ENCODE results near the gene SPTBN1.
A peak's percentile ranks its signal among the peaks of the same experiment; 100 is the strongest.

The SPTBN1 gene

DNA sequence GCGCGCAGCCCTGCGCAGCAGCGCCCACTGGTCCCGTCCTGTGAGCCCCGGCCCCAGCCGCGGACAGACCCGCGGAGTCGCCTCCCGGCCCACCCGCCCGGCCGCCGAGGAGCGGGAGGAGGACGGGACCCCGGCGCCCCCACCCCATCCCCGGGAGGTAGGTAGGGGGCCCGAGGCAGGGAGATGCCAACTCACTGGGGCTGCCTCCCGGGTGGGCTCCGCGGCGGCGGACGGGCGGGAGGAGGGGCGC lies 160 bp downstream of the SPTBN1 start:
- H3K27me3 ChIP-seq (ENCODE audit: control insufficient read depth, insufficient read depth, low read length) = no peaks in the 10 kb centered on the region
- no peaks in the 10 kb centered on the region for H3K36me3 ChIP-seq (ENCODE audit: control insufficient read depth, insufficient read depth, low read length)
- no peak overlapping the region for H3K9ac ChIP-seq (ENCODE audit: low read length)
- no peaks in the 10 kb centered on the region for H3K9me3 ChIP-seq (ENCODE audit: control insufficient read depth, insufficient read depth, low read depth, low read length)
- H3K27ac ChIP-seq (ENCODE audit: low read depth, low read length) = no peak overlapping the region
- peak overlapping the region; percentile 95 for H3K4me3 ChIP-seq (ENCODE audit: low read depth, low read length)
- peaks cover 10% of the 10 kb centered on the region for H3K4me1 ChIP-seq (ENCODE audit: control insufficient read depth, insufficient read depth, low read length)

DNA sequence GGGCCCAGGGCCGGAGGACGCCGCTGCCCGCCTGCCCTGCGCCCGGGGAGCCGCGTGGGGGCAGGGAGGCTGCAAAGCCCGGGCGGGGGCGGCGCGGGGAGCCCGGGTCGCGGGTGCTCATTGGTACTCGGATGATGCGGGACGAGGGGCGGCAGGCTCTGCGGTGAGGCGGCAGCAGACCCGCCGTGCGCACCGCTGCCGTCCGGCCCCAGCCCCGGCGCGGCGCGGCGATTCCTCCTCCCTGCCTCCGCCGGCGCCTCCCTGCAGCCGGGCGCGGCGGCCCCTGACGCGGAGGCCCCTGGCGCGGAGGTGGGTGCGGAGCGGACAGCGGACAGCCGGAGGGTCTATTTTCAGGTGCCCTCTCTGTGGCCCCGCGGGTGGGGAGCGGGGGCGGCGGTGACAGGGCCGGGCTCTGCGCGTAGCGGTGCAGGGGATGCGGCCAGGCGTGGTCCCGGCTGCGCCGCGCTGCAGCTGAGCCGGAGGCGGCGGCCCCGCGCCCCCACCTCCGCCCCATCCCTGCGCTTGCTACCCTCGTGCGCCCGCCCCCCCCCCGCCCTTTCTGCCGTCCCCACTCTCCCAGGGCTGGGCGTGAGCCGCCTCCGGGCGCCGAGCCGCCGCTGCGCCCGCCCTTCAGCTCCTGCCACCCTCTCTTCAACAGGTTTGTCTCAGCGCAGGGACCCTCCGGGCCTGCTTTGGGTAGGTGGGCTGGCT lies 640 bp downstream of the SPTBN1 start:
- Histone ChIP-seq H3K9ac (ENCODE audit: low read length) (peak overlapping the region; percentile 64), H3K4me3 (ENCODE audit: low read depth, low read length) (peak overlapping the region; percentile 95), H3K36me3 (ENCODE audit: control insufficient read depth, insufficient read depth, low read length) (no peaks in the 10 kb centered on the region)

DNA sequence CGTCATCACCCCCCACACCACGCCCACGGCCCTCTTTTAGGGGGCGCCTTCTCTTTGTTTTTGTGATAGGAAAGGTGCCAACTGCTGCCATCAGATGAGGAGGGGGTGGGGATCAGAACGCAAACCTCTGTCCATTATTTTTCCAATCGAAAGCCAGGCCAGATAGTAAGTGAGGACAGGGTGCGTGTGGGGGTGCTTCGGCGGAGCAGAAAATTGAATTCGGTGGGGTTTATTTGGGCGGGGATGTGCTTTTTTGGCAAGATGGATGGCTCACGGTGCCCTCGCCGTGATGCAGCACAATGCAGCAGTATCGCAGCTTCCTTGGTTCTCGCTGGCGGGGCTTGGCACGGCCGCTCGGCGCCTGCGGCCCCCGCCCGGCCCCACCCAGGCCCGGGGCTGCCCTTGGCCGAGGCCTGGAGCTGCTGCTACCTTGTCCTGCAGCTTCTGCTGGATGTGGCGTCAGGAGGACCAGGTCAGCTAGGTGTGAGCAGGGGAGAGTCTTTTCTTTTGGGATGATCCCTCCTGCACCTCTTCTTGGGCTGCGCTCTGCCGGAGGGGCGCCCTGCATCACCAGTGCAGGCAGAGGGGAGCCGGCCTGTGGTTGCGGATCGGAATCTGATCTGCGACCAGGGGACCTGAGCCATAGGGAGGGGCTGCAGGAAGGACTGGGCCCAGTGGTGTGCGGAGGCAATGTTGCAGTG lies 1.3 kb downstream of the SPTBN1 start:
- Histone ChIP-seq H3K4me1 (ENCODE audit: control insufficient read depth, insufficient read depth, low read length) (peaks cover 10% of the 10 kb centered on the region), H3K4me3 (ENCODE audit: low read depth, low read length) (peak overlapping the region; percentile 95), H3K27ac (ENCODE audit: low read depth, low read length) (no peak overlapping the region; the same call in 1 of the 2 replicates), H3K9me3 (ENCODE audit: control insufficient read depth, insufficient read depth, low read depth, low read length) (no peaks in the 10 kb centered on the region), H3K9ac (ENCODE audit: low read length) (peak overlapping the region; percentile 64), H3K27me3 (ENCODE audit: control insufficient read depth, insufficient read depth, low read length) (no peaks in the 10 kb centered on the region), H3K36me3 (ENCODE audit: control insufficient read depth, insufficient read depth, low read length) (no peaks in the 10 kb centered on the region)

More for the DNA sequence above, 640 bp downstream of the SPTBN1 start:
- H3K9me3 ChIP-seq (ENCODE audit: control insufficient read depth, insufficient read depth, low read depth, low read length) = no peaks in the 10 kb centered on the region
- peaks cover 10% of the 10 kb centered on the region for H3K4me1 ChIP-seq (ENCODE audit: control insufficient read depth, insufficient read depth, low read length)
- H3K27me3 ChIP-seq (ENCODE audit: control insufficient read depth, insufficient read depth, low read length) = no peaks in the 10 kb centered on the region
- H3K27ac ChIP-seq (ENCODE audit: low read depth, low read length) = no peak overlapping the region; the same call in 1 of the 2 replicates

DNA sequence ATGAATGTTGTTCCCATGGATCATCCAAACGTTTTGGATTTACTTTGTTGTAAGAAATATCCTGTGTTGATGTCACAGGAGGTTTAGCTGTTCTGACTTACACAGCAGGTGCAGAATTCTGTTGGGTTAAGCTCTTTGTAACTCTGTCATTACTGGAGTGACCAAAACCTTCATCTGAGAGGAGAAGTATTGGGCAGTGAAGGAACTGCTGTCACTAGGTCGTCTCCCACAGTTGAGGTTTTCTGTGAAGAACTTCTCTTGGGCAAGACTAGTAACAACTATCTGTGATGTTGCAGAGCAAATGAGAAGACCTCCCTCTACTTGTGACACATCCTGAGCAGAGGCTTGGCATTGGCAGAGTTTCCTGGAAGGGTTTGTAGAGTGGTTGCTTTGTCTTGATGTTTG lies 2.9 kb downstream of the SPTBN1 start:
- H3K4me3 ChIP-seq (ENCODE audit: low read depth, low read length) = no peak overlapping the region; the same call in 1 of the 2 replicates
- H3K27me3 ChIP-seq (ENCODE audit: control insufficient read depth, insufficient read depth, low read length) = no peaks in the 10 kb centered on the region
- H3K27ac ChIP-seq (ENCODE audit: low read depth, low read length) = no peak overlapping the region
- no peaks in the 10 kb centered on the region for H3K9me3 ChIP-seq (ENCODE audit: control insufficient read depth, insufficient read depth, low read depth, low read length)
- no peaks in the 10 kb centered on the region for H3K36me3 ChIP-seq (ENCODE audit: control insufficient read depth, insufficient read depth, low read length)
- no peak overlapping the region for H3K9ac ChIP-seq (ENCODE audit: low read length)
- H3K4me1 ChIP-seq (ENCODE audit: control insufficient read depth, insufficient read depth, low read length) = peaks cover 7% of the 10 kb centered on the region

DNA sequence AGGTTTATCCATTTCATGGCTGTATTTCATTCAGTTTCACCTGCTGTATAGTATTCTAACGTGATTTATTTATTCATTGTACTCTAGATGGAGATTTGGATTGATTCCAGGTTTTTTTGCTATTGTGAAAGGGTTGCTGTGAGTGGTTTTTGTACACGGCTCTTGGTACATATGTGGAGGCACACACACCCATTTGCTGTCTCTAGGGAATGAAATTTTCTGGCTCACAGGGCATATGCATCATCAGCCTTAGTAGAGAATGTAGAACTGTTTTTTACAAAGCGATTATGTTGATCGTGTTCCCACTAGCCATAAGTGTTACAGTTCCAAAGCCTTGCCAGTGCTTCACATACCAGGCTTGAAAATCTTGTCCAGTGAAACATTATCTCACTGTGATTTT lies 5.1 kb downstream of the SPTBN1 start:
- H3K4me3 ChIP-seq (ENCODE audit: low read depth, low read length) = no peak overlapping the region
- no peaks in the 10 kb centered on the region for H3K9me3 ChIP-seq (ENCODE audit: control insufficient read depth, insufficient read depth, low read depth, low read length)
- no peaks in the 10 kb centered on the region for H3K27me3 ChIP-seq (ENCODE audit: control insufficient read depth, insufficient read depth, low read length)
- H3K27ac ChIP-seq (ENCODE audit: low read depth, low read length) = no peak overlapping the region
- no peaks in the 10 kb centered on the region for H3K36me3 ChIP-seq (ENCODE audit: control insufficient read depth, insufficient read depth, low read length)
- H3K9ac ChIP-seq (ENCODE audit: low read length) = no peak overlapping the region
- H3K4me1 ChIP-seq (ENCODE audit: control insufficient read depth, insufficient read depth, low read length) = no peaks in the 10 kb centered on the region

DNA sequence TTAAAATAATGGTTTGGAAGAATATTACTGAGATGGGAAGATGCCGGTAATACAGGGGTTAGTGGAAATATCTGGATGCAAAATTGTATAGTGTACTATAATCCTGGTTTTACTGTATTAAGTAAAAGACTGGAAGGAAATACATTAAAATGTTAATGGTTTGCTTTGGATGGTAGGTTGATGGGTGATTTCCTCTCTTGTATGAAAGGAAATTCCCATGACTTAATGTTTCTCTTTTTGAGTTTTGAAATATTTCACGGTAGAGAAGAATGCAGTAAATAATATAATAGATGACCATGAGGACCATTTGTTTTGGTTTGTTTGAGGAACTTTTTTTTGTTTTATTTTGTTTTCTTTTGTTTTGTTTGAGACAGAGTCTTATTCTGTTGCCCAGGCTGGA lies 8.2 kb downstream of the SPTBN1 start:
- Histone ChIP-seq H3K4me3 (ENCODE audit: low read depth, low read length) (no peak overlapping the region), H3K9me3 (ENCODE audit: control insufficient read depth, insufficient read depth, low read depth, low read length) (no peaks in the 10 kb centered on the region), H3K4me1 (ENCODE audit: control insufficient read depth, insufficient read depth, low read length) (peaks cover under 1% of the 10 kb centered on the region; the same call in 1 of the 2 replicates), H3K27me3 (ENCODE audit: control insufficient read depth, insufficient read depth, low read length) (no peaks in the 10 kb centered on the region), H3K36me3 (ENCODE audit: control insufficient read depth, insufficient read depth, low read length) (no peaks in the 10 kb centered on the region), H3K9ac (ENCODE audit: low read length) (no peak overlapping the region), H3K27ac (ENCODE audit: low read depth, low read length) (no peak overlapping the region)

DNA sequence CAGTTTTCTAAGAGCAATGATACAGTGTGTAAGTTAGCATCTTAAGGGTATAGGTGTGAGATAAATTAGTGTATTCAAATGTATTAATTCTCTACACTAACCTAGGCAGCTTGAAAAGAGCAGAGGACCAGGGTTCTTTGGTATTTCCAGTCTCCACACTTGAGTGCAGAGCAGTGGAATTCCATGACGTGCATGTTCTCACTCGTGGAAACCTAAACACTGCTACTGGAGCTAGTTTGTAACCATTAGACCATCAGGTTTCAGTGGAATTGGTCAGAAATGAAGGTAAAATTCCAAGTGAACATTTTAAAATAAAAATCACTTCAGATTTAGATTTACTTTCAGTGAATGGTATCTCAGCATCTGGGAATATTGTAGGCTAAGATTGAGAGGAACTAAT lies 9.0 kb downstream of the SPTBN1 start:
- Histone ChIP-seq H3K27ac (ENCODE audit: low read depth, low read length) (no peak overlapping the region), H3K9me3 (ENCODE audit: control insufficient read depth, insufficient read depth, low read depth, low read length) (no peaks in the 10 kb centered on the region), H3K27me3 (ENCODE audit: control insufficient read depth, insufficient read depth, low read length) (no peaks in the 10 kb centered on the region), H3K36me3 (ENCODE audit: control insufficient read depth, insufficient read depth, low read length) (no peaks in the 10 kb centered on the region), H3K9ac (ENCODE audit: low read length) (no peak overlapping the region), H3K4me1 (ENCODE audit: control insufficient read depth, insufficient read depth, low read length) (peaks cover 7% of the 10 kb centered on the region), H3K4me3 (ENCODE audit: low read depth, low read length) (no peak overlapping the region)

DNA sequence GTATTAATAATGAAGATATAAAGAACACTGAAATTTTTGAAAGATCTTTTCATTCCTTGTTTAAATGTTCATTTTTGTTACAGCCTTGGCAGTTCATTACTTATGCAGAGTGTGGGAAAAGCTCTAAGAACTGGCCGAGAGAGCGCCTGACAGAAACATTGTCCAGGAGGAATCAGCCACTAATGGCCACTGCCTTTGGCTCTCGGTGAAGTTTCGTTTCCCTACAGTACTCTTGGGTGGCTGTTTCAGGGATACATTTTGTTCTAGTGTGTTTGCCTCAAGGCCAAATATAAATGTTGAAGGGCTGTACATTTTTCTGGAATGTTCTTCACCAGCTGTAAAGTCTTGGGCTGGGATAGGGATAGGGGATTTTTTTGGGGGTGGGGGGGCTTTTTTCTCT lies 10.7 kb downstream of the SPTBN1 start:
- Histone ChIP-seq H3K9me3 (ENCODE audit: control insufficient read depth, insufficient read depth, low read depth, low read length) (no peaks in the 10 kb centered on the region), H3K4me1 (ENCODE audit: control insufficient read depth, insufficient read depth, low read length) (peaks cover 15% of the 10 kb centered on the region), H3K36me3 (ENCODE audit: control insufficient read depth, insufficient read depth, low read length) (no peaks in the 10 kb centered on the region), H3K27me3 (ENCODE audit: control insufficient read depth, insufficient read depth, low read length) (no peaks in the 10 kb centered on the region), H3K4me3 (ENCODE audit: low read depth, low read length) (no peak overlapping the region), H3K9ac (ENCODE audit: low read length) (no peak overlapping the region), H3K27ac (ENCODE audit: low read depth, low read length) (no peak overlapping the region)

DNA sequence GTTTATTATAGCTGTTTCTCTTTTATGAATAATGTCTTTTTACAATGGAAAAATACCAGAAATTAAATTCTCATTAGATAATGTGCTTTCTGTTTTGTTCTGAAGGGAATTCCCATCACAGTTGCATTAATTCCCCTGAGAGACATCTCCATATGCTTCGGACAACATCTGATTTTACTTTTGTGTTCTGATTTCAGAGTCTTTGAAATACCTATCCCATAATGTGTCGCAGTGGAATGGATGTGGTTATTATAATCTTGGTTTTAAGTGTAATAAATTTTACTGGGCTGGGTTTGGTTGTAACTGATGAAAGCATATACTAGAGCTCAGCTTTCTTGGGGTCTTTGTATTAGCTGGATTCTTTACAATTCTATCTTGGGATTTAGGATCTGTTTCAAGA lies 12.5 kb downstream of the SPTBN1 start:
- no peaks in the 10 kb centered on the region for H3K27me3 ChIP-seq (ENCODE audit: control insufficient read depth, insufficient read depth, low read length)
- H3K9ac ChIP-seq (ENCODE audit: low read length) = no peak overlapping the region
- no peak overlapping the region for H3K4me3 ChIP-seq (ENCODE audit: low read depth, low read length)
- H3K36me3 ChIP-seq (ENCODE audit: control insufficient read depth, insufficient read depth, low read length) = no peaks in the 10 kb centered on the region
- no peaks in the 10 kb centered on the region for H3K9me3 ChIP-seq (ENCODE audit: control insufficient read depth, insufficient read depth, low read depth, low read length)
- H3K27ac ChIP-seq (ENCODE audit: low read depth, low read length) = no peak overlapping the region
- H3K4me1 ChIP-seq (ENCODE audit: control insufficient read depth, insufficient read depth, low read length) = peaks cover 15% of the 10 kb centered on the region

DNA sequence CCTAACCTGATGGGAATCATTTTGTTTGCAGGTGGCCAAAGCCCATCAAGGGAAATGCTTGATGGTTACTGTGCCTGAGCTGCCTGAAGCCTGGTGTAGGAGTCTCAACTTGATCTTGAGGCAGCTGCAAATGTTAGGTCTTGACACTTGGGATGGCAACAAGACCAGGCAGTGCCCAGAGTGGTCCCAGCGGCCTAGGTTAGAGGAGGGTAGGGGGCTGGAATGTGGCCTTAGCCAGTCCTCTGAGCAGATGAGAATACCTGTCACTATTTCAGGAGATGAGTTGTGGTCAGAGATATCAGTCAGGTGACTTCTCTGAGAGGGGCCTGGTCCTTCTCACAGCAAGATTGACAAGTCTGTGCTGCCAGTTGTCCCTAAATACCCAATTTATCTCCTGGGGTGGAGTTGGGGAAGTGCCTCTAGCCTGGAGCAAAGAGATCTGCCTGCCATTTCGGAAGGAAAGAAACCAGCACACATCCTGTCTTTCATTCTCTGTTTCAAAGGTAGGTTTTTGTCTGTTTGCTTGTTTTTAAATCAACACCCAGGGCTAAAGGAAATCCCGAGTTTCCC lies 13.4 kb downstream of the SPTBN1 start:
- Histone ChIP-seq H3K27me3 (ENCODE audit: control insufficient read depth, insufficient read depth, low read length) (no peaks in the 10 kb centered on the region), H3K4me1 (ENCODE audit: control insufficient read depth, insufficient read depth, low read length) (peaks cover 15% of the 10 kb centered on the region), H3K9ac (ENCODE audit: low read length) (no peak overlapping the region), H3K27ac (ENCODE audit: low read depth, low read length) (peak overlapping the region; percentile 72; the same call in 1 of the 2 replicates), H3K36me3 (ENCODE audit: control insufficient read depth, insufficient read depth, low read length) (no peaks in the 10 kb centered on the region), H3K9me3 (ENCODE audit: control insufficient read depth, insufficient read depth, low read depth, low read length) (no peaks in the 10 kb centered on the region), H3K4me3 (ENCODE audit: low read depth, low read length) (no peak overlapping the region)

DNA sequence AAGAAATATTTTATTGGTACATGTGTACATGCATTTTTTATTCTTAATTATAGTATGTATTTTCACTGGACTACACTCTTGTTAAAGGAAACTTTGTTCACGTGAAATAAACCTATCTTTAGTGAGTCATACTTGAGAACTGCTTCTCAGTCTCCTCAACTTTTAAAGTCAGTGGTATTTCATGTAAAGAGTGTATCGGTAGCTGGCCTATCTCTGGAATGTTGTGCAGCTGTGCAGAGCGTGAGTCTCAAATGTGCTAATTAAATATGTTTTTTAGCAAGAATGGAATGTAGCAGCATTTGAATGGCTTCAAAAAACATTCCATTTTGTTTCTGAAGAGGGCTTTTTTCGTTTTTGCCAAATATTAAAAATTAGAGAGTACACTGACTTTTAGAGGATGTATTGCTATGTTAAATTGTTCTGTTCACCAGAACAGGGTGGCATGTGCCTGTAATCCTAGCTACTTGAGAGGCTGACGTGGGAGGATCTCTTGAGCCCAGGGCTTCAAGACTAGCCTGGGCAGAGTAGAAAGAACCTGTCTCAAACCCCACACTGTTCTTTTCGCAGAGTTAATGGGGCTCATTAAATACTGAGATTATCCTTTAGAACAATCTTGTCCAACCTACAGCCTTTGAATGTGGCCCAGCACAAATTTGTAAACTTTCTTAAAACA lies 14.3 kb downstream of the SPTBN1 start:
- Histone ChIP-seq H3K27ac (ENCODE audit: low read depth, low read length) (peak overlapping the region; percentile 72; the same call in 1 of the 2 replicates), H3K27me3 (ENCODE audit: control insufficient read depth, insufficient read depth, low read length) (no peaks in the 10 kb centered on the region), H3K36me3 (ENCODE audit: control insufficient read depth, insufficient read depth, low read length) (no peaks in the 10 kb centered on the region), H3K9ac (ENCODE audit: low read length) (no peak overlapping the region), H3K4me1 (ENCODE audit: control insufficient read depth, insufficient read depth, low read length) (peaks cover 15% of the 10 kb centered on the region), H3K9me3 (ENCODE audit: control insufficient read depth, insufficient read depth, low read depth, low read length) (no peaks in the 10 kb centered on the region), H3K4me3 (ENCODE audit: low read depth, low read length) (no peak overlapping the region)
